GM23338 (cell line): ENCODE measurements around the gene LIN7C. TPM values are rescaled to one million over a fixed set of nuclear protein-coding genes. Genes with fewer than 3 reads are reported as not detected.
A peak's percentile ranks its signal among the peaks of the same experiment; 100 is the strongest.

Experiments used
- ATAC-seq: fragments of 200-7000 bp; cut with Tn5 transposase; 3 replicates; pipeline ENCODE4 v1.9.1; 2020
- DNase-seq: peaks from one replicate; pipeline ENCODE4 v3.0.0-alpha.2; 2015; ENCODE audit warnings: low spot score
- H2AFZ ChIP-seq: fragments of 200-600 bp; sonication (generic); 2 replicates; pipeline ENCODE4 v1.8.0; 2016; ENCODE audit warnings: antibody characterized with exemption, mild to moderate bottlenecking, moderate library complexity
- H3F3A ChIP-seq: fragments of 200-600 bp; sonication (generic); replicated peaks from 2 replicates; pipeline ENCODE4 v1.8.0; 2017; ENCODE audit warnings: antibody characterized with exemption, mixed run types, low read depth
- H3K27ac ChIP-seq: fragments of 200-600 bp; sonication (generic); 2 replicates; pipeline ENCODE4 v1.6.1; 2016; ENCODE audit warnings: low read depth
- H3K27me3 ChIP-seq: fragments of 200-600 bp; sonication (generic); 2 replicates; pipeline ENCODE4 v1.8.0; 2016; ENCODE audit warnings: mild to moderate bottlenecking, mixed run types, moderate library complexity; ENCODE audit not compliant: insufficient read depth
- H3K36me3 ChIP-seq: fragments of 200-600 bp; sonication (generic); 2 replicates; pipeline ENCODE4 v1.8.0; 2016; ENCODE audit warnings: mild to moderate bottlenecking; ENCODE audit not compliant: insufficient read depth
- H3K4me1 ChIP-seq: fragments of 200-600 bp; sonication (generic); 2 replicates; pipeline ENCODE4 v1.8.0; 2016; ENCODE audit warnings: mild to moderate bottlenecking, moderate library complexity; ENCODE audit not compliant: insufficient read depth
- H3K4me2 ChIP-seq: fragments of 200-600 bp; sonication (generic); 2 replicates; pipeline ENCODE4 v1.7.1; 2017; ENCODE audit warnings: mixed run types
- H3K4me3 ChIP-seq: fragments of 200-600 bp; sonication (generic); 2 replicates; pipeline ENCODE4 v1.6.1; 2016; ENCODE audit warnings: mixed run types
- H3K79me2 ChIP-seq: fragments of 200-600 bp; sonication (generic); replicated peaks from 2 replicates; pipeline ENCODE4 v1.8.0; 2017; ENCODE audit warnings: mild to moderate bottlenecking; ENCODE audit not compliant: insufficient read depth
- H3K9me2 ChIP-seq: fragments of 200-600 bp; sonication (generic); 2 replicates; pipeline ENCODE4 v1.8.0; 2017; ENCODE audit not compliant: insufficient read depth
- H4K20me1 ChIP-seq: fragments of 200-600 bp; sonication (generic); replicated peaks from 2 replicates; pipeline ENCODE4 v1.8.0; 2017; ENCODE audit warnings: mild to moderate bottlenecking; ENCODE audit not compliant: insufficient read depth
- H3K27ac Mint-ChIP-seq: 2 replicates; pipeline ENCODE4 v1.8.0; 2020; ENCODE audit warnings: inconsistent platforms, mild to moderate bottlenecking, moderate library complexity, mixed read lengths
- H3K27me3 Mint-ChIP-seq: 3 replicates; pipeline ENCODE4 v1.8.0; 2022; ENCODE audit warnings: low read depth, mild to moderate bottlenecking, moderate library complexity, mixed read lengths, inconsistent platforms; ENCODE audit not compliant: insufficient read depth, poor library complexity
- H3K36me3 Mint-ChIP-seq: 3 replicates; pipeline ENCODE4 v1.8.0; 2021; ENCODE audit warnings: low read depth, mild to moderate bottlenecking, inconsistent platforms, moderate library complexity, mixed read lengths
- H3K4me1 Mint-ChIP-seq: 3 replicates; pipeline ENCODE4 v1.8.0; 2020; ENCODE audit warnings: mild to moderate bottlenecking, inconsistent platforms, mixed read lengths
- H3K4me3 Mint-ChIP-seq: 3 replicates; pipeline ENCODE4 v1.8.0; 2021; ENCODE audit warnings: moderate library complexity, mild to moderate bottlenecking, inconsistent platforms, mixed read lengths
- H3K9me3 Mint-ChIP-seq: 3 replicates; pipeline ENCODE4 v1.8.0; 2020; ENCODE audit warnings: moderate library complexity, mild to moderate bottlenecking, inconsistent platforms, mixed read lengths
- EZH2phosphoT487 ChIP-seq: fragments of 200-600 bp; sonication (generic); IDR thresholded peaks from one replicate; pipeline ENCODE4 v1.8.1; 2018; ENCODE audit warnings: antibody characterized with exemption; ENCODE audit not compliant: unreplicated experiment
- NANOG ChIP-seq: IDR thresholded peaks from 2 replicates; pipeline ENCODE4 v1.6.1; 2016; ENCODE audit warnings: antibody characterized with exemption, borderline replicate concordance
- POLR2AphosphoS5 ChIP-seq: IDR thresholded peaks from 2 replicates; pipeline ENCODE4 v1.6.1; 2016; ENCODE audit warnings: antibody characterized with exemption, low read depth
- STAT1 ChIP-seq: IDR thresholded peaks from one replicate; pipeline ENCODE4 v1.6.1; 2016; ENCODE audit warnings: antibody characterized with exemption; ENCODE audit not compliant: unreplicated experiment
- ZNF331 ChIP-seq: fragments of 250-450 bp; sonication (Bioruptor Pico); IDR thresholded peaks from 2 replicates; pipeline ENCODE4 v1.5.0; 2020; ENCODE audit warnings: low read depth, mild to moderate bottlenecking, moderate library complexity
- polyA plus RNA-seq: library from polyadenylated mRNA; unstranded; fragments of >200 nt; fragmentation: Nextera tagmentation; extraction: Ambion mirVana; gene quantifications from 2 replicates; pipeline ENCODE4 v1.2.1, GENCODE V29; 2016
- total RNA-seq: library from RNA; depleted of rRNA; stranded (reverse); fragments of >200 nt; shearing (Covaris generic); gene quantifications from 2 replicates; pipeline ENCODE4 v1.2.3, GENCODE V29; 2014
- TF ChIP-seq, protein P1 (sequence below): fragments of 250-450 bp; sonication (Bioruptor Pico); IDR thresholded peaks from 2 replicates; pipeline ENCODE4 v1.5.0; 2020; ENCODE audit warnings: mild to moderate bottlenecking, moderate library complexity
- TF ChIP-seq, protein P2 (sequence below), 2 experiments: fragments of 200-600 bp in 1 of 2; sonication (generic) in 1 of 2; conservative IDR thresholded peaks; 2 replicates each; pipeline versions ENCODE4 v1.5.1 to v1.6.1; 2016 to 2017; ENCODE audit warnings: antibody characterized with exemption in 2 of 2, low read depth in 2 of 2, mild to moderate bottlenecking in 2 of 2, moderate library complexity in 1 of 2
- TF ChIP-seq, protein P3 (sequence below): IDR thresholded peaks from one replicate; pipeline ENCODE4 v1.6.1; 2018; ENCODE audit warnings: antibody characterized with exemption; ENCODE audit not compliant: unreplicated experiment

LIN7C gene
- total and polyA plus RNA-seq, 2 experiments from 2014 or later: 22.5 to 61.0 TPM

GRCh38 chr11:27482793-27483192 lies 23.8 kb downstream of the LIN7C start:
- Histone ChIP-seq H3K36me3 (no peaks in the 10 kb centered on the region), H4K20me1 (no peaks in the 10 kb centered on the region), H2AFZ (no peak overlapping the region), H3K9me2 (no peaks in the 10 kb centered on the region), H3K27ac (peak overlapping the region; percentile 30; the same call in 1 of the 2 replicates), H3K4me1 (no peaks in the 10 kb centered on the region; the same call in 1 of the 2 replicates), H3K27me3 (no peaks in the 10 kb centered on the region), H3K4me2 (no peak overlapping the region), H3F3A (0 out of 2 replicates have a peak, but pooled peaks cover 3% of the 10 kb centered on the region), H3K4me3 (no peak overlapping the region), H3K79me2 (no peaks in the 10 kb centered on the region)
- Mint-ChIP-seq H3K36me3 (no peaks in the 10 kb centered on the region), H3K27me3 (no peaks in the 10 kb centered on the region), H3K4me1 (peaks cover 3% of the 10 kb centered on the region; the same call in 2 of the 3 replicates), H3K4me3 (no peak overlapping the region), H3K27ac (no peak overlapping the region), H3K9me3 (no peaks in the 10 kb centered on the region)
- ATAC-seq: no peak
- no peak for DNase-seq
- TF ChIP-seq, protein P1, sequence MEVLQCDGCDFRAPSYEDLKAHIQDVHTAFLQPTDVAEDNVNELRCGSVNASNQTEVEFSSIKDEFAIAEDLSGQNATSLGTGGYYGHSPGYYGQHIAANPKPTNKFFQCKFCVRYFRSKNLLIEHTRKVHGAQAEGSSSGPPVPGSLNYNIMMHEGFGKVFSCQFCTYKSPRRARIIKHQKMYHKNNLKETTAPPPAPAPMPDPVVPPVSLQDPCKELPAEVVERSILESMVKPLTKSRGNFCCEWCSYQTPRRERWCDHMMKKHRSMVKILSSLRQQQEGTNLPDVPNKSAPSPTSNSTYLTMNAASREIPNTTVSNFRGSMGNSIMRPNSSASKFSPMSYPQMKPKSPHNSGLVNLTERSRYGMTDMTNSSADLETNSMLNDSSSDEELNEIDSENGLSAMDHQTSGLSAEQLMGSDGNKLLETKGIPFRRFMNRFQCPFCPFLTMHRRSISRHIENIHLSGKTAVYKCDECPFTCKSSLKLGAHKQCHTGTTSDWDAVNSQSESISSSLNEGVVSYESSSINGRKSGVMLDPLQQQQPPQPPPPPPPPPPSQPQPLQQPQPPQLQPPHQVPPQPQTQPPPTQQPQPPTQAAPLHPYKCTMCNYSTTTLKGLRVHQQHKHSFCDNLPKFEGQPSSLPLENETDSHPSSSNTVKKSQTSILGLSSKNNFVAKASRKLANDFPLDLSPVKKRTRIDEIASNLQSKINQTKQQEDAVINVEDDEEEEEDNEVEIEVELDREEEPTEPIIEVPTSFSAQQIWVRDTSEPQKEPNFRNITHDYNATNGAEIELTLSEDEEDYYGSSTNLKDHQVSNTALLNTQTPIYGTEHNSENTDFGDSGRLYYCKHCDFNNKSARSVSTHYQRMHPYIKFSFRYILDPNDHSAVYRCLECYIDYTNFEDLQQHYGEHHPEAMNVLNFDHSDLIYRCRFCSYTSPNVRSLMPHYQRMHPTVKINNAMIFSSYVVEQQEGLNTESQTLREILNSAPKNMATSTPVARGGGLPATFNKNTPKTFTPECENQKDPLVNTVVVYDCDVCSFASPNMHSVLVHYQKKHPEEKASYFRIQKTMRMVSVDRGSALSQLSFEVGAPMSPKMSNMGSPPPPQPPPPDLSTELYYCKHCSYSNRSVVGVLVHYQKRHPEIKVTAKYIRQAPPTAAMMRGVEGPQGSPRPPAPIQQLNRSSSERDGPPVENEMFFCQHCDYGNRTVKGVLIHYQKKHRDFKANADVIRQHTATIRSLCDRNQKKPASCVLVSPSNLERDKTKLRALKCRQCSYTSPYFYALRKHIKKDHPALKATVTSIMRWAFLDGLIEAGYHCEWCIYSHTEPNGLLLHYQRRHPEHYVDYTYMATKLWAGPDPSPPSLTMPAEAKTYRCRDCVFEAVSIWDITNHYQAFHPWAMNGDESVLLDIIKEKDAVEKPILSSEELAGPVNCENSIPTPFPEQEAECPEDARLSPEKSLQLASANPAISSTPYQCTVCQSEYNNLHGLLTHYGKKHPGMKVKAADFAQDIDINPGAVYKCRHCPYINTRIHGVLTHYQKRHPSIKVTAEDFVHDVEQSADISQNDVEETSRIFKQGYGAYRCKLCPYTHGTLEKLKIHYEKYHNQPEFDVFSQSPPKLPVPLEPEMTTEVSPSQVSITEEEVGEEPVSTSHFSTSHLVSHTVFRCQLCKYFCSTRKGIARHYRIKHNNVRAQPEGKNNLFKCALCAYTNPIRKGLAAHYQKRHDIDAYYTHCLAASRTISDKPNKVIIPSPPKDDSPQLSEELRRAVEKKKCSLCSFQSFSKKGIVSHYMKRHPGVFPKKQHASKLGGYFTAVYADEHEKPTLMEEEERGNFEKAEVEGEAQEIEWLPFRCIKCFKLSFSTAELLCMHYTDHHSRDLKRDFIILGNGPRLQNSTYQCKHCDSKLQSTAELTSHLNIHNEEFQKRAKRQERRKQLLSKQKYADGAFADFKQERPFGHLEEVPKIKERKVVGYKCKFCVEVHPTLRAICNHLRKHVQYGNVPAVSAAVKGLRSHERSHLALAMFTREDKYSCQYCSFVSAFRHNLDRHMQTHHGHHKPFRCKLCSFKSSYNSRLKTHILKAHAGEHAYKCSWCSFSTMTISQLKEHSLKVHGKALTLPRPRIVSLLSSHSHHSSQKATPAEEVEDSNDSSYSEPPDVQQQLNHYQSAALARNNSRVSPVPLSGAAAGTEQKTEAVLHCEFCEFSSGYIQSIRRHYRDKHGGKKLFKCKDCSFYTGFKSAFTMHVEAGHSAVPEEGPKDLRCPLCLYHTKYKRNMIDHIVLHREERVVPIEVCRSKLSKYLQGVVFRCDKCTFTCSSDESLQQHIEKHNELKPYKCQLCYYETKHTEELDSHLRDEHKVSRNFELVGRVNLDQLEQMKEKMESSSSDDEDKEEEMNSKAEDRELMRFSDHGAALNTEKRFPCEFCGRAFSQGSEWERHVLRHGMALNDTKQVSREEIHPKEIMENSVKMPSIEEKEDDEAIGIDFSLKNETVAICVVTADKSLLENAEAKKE (CRISPR knock-in tag): no peak
- no peak for TF ChIP-seq EZH2phosphoT487

- Mint-ChIP-seq H3K27me3 (no peaks in the 10 kb centered on the region), H3K4me3 (no peak overlapping the region), H3K9me3 (no peaks in the 10 kb centered on the region), H3K27ac (no peak overlapping the region), H3K36me3 (no peaks in the 10 kb centered on the region), H3K4me1 (peaks cover 3% of the 10 kb centered on the region; the same call in 2 of the 3 replicates)
- H3F3A ChIP-seq: 0 out of 2 replicates have a peak, but pooled peaks cover 3% of the 10 kb centered on the region
- H3K4me2 ChIP-seq: no peak overlapping the region
- no peaks in the 10 kb centered on the region for H3K27me3 ChIP-seq
- no peaks in the 10 kb centered on the region; the same call in 1 of the 2 replicates for H3K4me1 ChIP-seq
- no peaks in the 10 kb centered on the region for H3K9me2 ChIP-seq
- TF ChIP-seq POLR2AphosphoS5: no peak
- TF ChIP-seq, protein P2, sequence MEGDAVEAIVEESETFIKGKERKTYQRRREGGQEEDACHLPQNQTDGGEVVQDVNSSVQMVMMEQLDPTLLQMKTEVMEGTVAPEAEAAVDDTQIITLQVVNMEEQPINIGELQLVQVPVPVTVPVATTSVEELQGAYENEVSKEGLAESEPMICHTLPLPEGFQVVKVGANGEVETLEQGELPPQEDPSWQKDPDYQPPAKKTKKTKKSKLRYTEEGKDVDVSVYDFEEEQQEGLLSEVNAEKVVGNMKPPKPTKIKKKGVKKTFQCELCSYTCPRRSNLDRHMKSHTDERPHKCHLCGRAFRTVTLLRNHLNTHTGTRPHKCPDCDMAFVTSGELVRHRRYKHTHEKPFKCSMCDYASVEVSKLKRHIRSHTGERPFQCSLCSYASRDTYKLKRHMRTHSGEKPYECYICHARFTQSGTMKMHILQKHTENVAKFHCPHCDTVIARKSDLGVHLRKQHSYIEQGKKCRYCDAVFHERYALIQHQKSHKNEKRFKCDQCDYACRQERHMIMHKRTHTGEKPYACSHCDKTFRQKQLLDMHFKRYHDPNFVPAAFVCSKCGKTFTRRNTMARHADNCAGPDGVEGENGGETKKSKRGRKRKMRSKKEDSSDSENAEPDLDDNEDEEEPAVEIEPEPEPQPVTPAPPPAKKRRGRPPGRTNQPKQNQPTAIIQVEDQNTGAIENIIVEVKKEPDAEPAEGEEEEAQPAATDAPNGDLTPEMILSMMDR (conservative IDR thresholded peaks at IDR 0.05; ENCODE audit: low read depth in 2 of 2): no peak
- no peak for TF ChIP-seq NANOG
- TF ChIP-seq EZH2phosphoT487: no peak
- TF ChIP-seq STAT1: no peak
- TF ChIP-seq, protein P3, sequence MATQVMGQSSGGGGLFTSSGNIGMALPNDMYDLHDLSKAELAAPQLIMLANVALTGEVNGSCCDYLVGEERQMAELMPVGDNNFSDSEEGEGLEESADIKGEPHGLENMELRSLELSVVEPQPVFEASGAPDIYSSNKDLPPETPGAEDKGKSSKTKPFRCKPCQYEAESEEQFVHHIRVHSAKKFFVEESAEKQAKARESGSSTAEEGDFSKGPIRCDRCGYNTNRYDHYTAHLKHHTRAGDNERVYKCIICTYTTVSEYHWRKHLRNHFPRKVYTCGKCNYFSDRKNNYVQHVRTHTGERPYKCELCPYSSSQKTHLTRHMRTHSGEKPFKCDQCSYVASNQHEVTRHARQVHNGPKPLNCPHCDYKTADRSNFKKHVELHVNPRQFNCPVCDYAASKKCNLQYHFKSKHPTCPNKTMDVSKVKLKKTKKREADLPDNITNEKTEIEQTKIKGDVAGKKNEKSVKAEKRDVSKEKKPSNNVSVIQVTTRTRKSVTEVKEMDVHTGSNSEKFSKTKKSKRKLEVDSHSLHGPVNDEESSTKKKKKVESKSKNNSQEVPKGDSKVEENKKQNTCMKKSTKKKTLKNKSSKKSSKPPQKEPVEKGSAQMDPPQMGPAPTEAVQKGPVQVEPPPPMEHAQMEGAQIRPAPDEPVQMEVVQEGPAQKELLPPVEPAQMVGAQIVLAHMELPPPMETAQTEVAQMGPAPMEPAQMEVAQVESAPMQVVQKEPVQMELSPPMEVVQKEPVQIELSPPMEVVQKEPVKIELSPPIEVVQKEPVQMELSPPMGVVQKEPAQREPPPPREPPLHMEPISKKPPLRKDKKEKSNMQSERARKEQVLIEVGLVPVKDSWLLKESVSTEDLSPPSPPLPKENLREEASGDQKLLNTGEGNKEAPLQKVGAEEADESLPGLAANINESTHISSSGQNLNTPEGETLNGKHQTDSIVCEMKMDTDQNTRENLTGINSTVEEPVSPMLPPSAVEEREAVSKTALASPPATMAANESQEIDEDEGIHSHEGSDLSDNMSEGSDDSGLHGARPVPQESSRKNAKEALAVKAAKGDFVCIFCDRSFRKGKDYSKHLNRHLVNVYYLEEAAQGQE: no peak
- TF ChIP-seq ZNF331: no peak
- no peak overlapping the region for H3K27ac ChIP-seq
- no peaks in the 10 kb centered on the region for H4K20me1 ChIP-seq
- DNase-seq: no peak
- ATAC-seq: no peak
- H2AFZ ChIP-seq: no peak overlapping the region
- no peaks in the 10 kb centered on the region for H3K36me3 ChIP-seq
- no peak overlapping the region for H3K4me3 ChIP-seq
- no peaks in the 10 kb centered on the region for H3K79me2 ChIP-seq
Measured at GRCh38 chr11:27481992-27482391, 24.6 kb downstream of the LIN7C start.
